Astrocyte of the cerebellum (primary cell): ENCODE measurements around the gene FBXO4.

Experiments
- DNase-seq: peaks from one replicate; pipeline ENCODE4 v3.0.0-alpha.2; 2011; ENCODE audit warnings: low read depth
- H3K4me3 ChIP-seq: 2 replicates; pipeline ENCODE4 v1.5.1; 2011; ENCODE audit warnings: mild to moderate bottlenecking, low read depth, low read length, moderate library complexity
- in situ Hi-C: cut with HindIII; loops from 2 replicates; pipeline ENCODE4 v1.10.0; 2017; ENCODE audit warnings: low sequenced_read_pairs
- TF ChIP-seq, protein P1 (sequence below): IDR thresholded peaks from 2 replicates; pipeline ENCODE4 v1.5.1; 2012; ENCODE audit warnings: low read length, low read depth, moderate library complexity, mild to moderate bottlenecking; ENCODE audit errors: missing control alignments

The FBXO4 gene

DNA sequence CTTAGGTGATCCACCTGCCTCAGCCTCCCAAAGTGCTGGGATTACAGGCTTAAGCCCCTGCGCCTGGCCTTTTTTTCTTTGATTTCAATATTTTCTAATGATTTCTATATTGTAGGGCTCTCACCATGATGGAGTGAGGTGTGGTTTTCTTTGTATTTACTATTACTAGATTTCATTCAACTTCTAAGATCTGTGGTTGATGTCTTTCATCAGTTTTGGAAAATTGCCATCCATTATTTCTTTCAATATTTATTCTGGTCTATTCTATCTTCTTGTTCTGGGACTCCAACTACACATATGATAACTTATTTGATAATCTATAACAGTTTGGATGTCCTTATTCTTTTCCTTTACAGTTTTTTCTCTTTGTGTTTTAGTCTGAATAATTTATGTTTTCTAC is 31.9 kb downstream of the FBXO4 start:
- DNase-seq: no peak

DNA sequence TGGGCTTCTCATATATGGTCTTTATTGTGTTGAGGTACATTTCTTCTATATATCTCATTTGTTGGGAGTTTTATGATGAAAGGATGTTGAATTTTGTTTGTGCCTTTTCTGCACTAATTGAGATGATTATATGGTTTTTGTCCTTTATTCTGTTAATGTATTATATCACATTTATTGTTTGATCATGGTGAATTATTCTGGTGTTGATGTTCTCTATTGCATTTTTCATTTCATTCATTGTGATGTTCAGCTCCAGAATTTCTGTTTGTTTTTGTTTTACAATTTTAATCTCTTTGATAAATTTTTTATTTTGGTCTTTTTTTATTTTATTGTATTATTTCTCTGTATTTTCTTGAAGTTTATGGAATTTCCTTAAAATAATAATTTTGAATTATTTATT is 35.4 kb downstream of the FBXO4 start:
- DNase-seq: no peak
- in situ Hi-C loops: no loop called here
- TF ChIP-seq, protein P1, sequence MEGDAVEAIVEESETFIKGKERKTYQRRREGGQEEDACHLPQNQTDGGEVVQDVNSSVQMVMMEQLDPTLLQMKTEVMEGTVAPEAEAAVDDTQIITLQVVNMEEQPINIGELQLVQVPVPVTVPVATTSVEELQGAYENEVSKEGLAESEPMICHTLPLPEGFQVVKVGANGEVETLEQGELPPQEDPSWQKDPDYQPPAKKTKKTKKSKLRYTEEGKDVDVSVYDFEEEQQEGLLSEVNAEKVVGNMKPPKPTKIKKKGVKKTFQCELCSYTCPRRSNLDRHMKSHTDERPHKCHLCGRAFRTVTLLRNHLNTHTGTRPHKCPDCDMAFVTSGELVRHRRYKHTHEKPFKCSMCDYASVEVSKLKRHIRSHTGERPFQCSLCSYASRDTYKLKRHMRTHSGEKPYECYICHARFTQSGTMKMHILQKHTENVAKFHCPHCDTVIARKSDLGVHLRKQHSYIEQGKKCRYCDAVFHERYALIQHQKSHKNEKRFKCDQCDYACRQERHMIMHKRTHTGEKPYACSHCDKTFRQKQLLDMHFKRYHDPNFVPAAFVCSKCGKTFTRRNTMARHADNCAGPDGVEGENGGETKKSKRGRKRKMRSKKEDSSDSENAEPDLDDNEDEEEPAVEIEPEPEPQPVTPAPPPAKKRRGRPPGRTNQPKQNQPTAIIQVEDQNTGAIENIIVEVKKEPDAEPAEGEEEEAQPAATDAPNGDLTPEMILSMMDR: no peak
- H3K4me3 ChIP-seq: no peak overlapping the region

More for the DNA sequence above, 31.9 kb downstream of the FBXO4 start:
- no peak overlapping the region for H3K4me3 ChIP-seq
- TF ChIP-seq, protein P1: no peak
- in situ Hi-C loops: no loop called here

DNA sequence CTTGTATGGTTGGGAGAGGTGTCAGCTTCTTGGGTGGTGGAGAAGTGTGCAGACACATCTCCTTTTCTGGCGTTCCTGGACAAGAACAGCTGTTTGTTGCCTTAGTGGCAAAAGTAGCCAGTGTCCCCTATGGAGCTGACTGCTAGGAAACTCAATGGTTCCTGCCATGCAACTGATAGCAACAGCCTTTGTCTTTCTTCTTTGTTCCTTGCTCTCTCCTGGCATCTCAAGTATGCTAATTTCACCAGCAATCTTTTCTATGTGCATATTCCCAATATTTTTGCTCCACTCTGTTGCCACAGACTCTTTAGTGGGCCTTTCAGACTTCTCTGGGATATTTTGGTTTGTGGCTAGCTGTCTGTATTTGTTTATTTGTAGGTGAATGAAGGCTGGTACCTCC is 36.7 kb downstream of the FBXO4 start:
- DNase-seq: no peak
- in situ Hi-C loops: no loop called here
- H3K4me3 ChIP-seq: no peak overlapping the region
- TF ChIP-seq, protein P1: no peak

DNA sequence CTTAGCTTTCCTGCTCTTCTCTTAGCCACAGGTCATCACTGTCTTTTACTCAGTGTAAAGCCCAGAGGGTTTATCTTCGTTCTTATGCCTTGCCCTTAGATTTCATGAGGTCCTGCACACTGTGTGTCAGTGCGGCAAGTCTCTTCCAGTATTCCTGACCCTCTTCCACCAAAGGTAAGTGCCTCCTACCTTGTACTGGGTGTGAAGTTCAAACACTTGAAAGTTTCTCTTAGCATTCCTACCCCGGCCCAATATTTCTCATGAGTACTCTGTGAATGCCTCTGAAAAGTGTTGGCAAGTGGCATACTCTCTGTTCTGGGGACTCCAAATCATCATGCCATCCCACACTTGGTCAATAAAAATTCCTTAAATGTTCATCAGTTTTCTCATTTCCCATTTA is 37.4 kb downstream of the FBXO4 start:
- in situ Hi-C loops: no loop called here
- DNase-seq: no peak
- H3K4me3 ChIP-seq: no peak overlapping the region
- TF ChIP-seq, protein P1: no peak

DNA sequence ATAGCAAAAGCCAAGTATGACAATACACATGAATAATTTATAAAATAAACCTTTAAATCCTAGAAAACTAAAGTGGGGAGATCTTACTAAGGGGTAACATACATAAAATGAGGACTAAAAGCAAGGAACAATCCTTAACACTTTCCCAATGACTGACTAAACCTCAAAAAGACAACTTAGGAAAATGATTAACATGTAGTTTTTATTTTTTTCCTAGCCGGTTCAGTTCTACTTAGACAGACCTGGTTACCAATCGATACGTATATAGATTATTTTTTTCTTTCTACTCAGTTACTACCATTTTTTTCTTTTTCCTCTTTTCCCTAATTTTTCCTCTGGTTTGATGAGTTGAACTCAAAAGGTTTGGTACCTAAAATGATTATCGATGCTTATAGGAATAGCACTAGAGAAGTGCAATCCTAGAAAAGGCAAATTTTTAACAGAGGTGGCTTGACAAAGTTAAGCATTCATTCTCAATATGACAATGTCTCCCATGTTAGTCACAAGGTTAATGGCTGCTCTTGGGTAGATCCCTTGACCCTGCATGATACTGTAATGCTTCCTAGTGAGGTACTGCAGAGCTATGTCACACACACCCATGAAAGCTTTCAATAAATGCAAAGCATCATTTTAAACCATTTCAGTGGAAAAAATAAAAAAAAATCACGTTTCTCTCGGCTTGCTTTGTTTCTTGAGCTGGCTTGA is 41.5 kb downstream of the FBXO4 start:
- in situ Hi-C loops: no loop called here
- H3K4me3 ChIP-seq: no peak overlapping the region
- TF ChIP-seq, protein P1: no peak
- DNase-seq: no peak

DNA sequence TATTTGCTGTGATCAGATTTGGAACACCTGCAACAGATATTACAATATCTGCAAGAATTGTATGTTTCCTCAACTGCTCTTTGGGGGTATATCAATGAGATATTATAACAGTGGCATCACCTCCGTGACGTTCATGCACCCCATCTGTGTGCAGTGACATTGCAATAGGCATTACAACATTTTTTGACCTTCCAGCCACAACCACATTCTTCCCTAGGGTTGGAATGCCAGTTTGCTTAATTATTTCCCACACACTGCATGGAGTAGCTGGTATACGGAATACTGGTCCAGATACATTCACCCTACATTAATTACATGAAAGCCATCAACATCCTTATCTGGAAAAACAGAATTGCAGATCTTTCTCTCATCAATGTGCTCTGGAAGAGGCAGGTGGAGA is 42.3 kb downstream of the FBXO4 start:
- TF ChIP-seq, protein P1: no peak
- no peak overlapping the region for H3K4me3 ChIP-seq
- no peak for DNase-seq
- in situ Hi-C loops: no loop called here
